Suprapubic skin (tissue), 4 donors: ENCODE data around the gene DSCAM. TPM values are rescaled to one million over a fixed set of nuclear protein-coding genes. Genes with fewer than 3 reads are reported as not detected.

Experiments
- DNase-seq, 2 donors: peaks; one replicate each; pipeline ENCODE4 v3.0.0-alpha.2; 2019; ENCODE audit warnings: low spot score in 2 of 2
- H3K27ac ChIP-seq: fragments of 200-600 bp; sonication (generic); one replicate; pipeline ENCODE4 v1.5.1; 2019
- H3K27me3 ChIP-seq: fragments of 200-600 bp; sonication (generic); one replicate; pipeline ENCODE4 v1.5.1; 2019
- H3K36me3 ChIP-seq: fragments of 200-600 bp; sonication (generic); one replicate; pipeline ENCODE4 v1.5.1; 2019
- H3K4me1 ChIP-seq: fragments of 200-600 bp; sonication (generic); one replicate; pipeline ENCODE4 v1.5.1; 2019
- H3K4me3 ChIP-seq: fragments of 200-600 bp; sonication (generic); one replicate; pipeline ENCODE4 v1.5.1; 2019; ENCODE audit warnings: mild to moderate bottlenecking
- H3K9me3 ChIP-seq: fragments of 200-600 bp; sonication (generic); one replicate; pipeline ENCODE4 v1.5.1; 2019
- EP300 ChIP-seq: sonication (generic); formaldehyde crosslinking; IDR thresholded peaks from one replicate; pipeline ENCODE4 v1.6.1; 2017; ENCODE audit warnings: antibody characterized with exemption
- POLR2A ChIP-seq, 2 donors: fragments of 450-650 bp; IDR thresholded peaks; one replicate each; pipeline ENCODE4 v1.6.1; 2017; ENCODE audit warnings: antibody characterized with exemption in 2 of 2, mild to moderate bottlenecking in 2 of 2, moderate library complexity in 2 of 2
- POLR2AphosphoS5 ChIP-seq, 3 donors: sonication (generic); formaldehyde crosslinking; IDR thresholded peaks; one replicate each; pipeline ENCODE4 v1.6.1; 2017; ENCODE audit warnings: antibody characterized with exemption in 3 of 3
- WGBS: methylation state at CpG from one replicate; pipeline ENCODE4 v1.1.5; 2018; 5-methylcytosine and 5-hydroxymethylcytosine counted together
- total RNA-seq, 4 donors: library from RNA; depleted of rRNA; stranded (reverse); fragments of >200 nt; gene quantifications; one replicate each; pipeline ENCODE4 v1.1.0, GENCODE V29; 2016
- TF ChIP-seq, protein P1 (sequence below), 2 donors: fragments of 200-600 bp in 1 of 2; fragments of 450-650 bp in 1 of 2; sonication (generic) in 1 of 2; IDR thresholded peaks; one replicate each; pipeline ENCODE4 v1.5.1; 2016 to 2019; ENCODE audit warnings: antibody characterized with exemption in 2 of 2, mild to moderate bottlenecking in 1 of 2, moderate library complexity in 1 of 2

Gene DSCAM
- total RNA-seq, 4 donors from 2014 or later = 0.08 TPM; not detected in 3

DNA sequence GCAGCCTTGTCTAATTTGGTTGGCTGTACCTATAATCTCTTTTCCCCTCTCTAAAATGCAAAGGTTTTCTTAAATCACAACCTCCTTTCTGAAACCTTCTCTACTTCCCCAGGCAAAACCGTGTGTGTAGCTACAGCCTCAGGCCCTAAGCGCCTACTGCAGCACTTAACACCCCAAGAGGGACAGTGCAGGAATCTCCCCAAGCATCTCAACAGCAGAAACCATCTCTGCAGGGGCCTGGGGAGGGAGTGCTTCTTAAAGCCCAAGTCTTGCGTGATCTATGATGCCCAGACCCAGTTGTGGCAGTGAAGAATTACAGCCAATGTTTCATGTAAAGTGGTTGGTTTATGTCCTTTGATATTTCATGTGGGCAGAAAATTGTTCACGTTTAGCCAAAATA lies 159.3 kb downstream of the DSCAM start:
- no peak for DNase-seq
- 62% methylated on average over 4 of the region's 4 CpGs for WGBS
- Histone ChIP-seq H3K4me3 (no peak overlapping the region), H3K36me3 (no peaks in the 10 kb centered on the region), H3K4me1 (no peaks in the 10 kb centered on the region), H3K9me3 (peaks cover 6% of the 10 kb centered on the region), H3K27ac (no peak overlapping the region), H3K27me3 (no peaks in the 10 kb centered on the region)
- TF ChIP-seq, protein P1, sequence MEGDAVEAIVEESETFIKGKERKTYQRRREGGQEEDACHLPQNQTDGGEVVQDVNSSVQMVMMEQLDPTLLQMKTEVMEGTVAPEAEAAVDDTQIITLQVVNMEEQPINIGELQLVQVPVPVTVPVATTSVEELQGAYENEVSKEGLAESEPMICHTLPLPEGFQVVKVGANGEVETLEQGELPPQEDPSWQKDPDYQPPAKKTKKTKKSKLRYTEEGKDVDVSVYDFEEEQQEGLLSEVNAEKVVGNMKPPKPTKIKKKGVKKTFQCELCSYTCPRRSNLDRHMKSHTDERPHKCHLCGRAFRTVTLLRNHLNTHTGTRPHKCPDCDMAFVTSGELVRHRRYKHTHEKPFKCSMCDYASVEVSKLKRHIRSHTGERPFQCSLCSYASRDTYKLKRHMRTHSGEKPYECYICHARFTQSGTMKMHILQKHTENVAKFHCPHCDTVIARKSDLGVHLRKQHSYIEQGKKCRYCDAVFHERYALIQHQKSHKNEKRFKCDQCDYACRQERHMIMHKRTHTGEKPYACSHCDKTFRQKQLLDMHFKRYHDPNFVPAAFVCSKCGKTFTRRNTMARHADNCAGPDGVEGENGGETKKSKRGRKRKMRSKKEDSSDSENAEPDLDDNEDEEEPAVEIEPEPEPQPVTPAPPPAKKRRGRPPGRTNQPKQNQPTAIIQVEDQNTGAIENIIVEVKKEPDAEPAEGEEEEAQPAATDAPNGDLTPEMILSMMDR (IDR thresholded peaks at IDR 0.05) = no peak
- no peak for TF ChIP-seq POLR2AphosphoS5 (IDR thresholded peaks at IDR 0.05)
- TF ChIP-seq EP300 = no peak
- no peak for TF ChIP-seq POLR2A (IDR thresholded peaks at IDR 0.05)

DNA sequence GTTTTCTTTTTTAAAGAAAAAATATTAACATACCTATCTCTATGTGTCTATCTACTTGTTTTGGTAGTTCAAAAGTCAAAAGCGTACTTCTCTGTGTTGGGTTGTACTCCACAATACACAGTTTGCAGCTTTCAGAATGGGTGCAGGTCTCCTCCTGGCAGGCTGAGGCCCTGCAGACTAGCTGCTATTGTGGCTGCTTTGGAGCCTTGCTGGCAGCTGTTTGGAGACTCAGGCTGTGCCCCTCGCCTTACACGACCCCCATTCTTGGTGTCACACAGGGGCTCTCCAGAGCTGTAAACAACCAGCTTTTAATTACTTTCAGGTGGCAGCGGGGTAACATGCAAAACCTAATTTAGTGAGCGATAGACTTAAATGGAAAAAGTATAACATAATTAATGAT lies 160.4 kb downstream of the DSCAM start:
- no peaks in the 10 kb centered on the region for H3K27me3 ChIP-seq
- H3K4me1 ChIP-seq = no peaks in the 10 kb centered on the region
- 85% methylated on average over 5 of the region's 5 CpGs for WGBS
- no peaks in the 10 kb centered on the region for H3K36me3 ChIP-seq
- TF ChIP-seq EP300 (no peak), POLR2A (IDR thresholded peaks at IDR 0.05) (no peak), POLR2AphosphoS5 (IDR thresholded peaks at IDR 0.05) (no peak)
- TF ChIP-seq, protein P1 (IDR thresholded peaks at IDR 0.05) = no peak
- H3K9me3 ChIP-seq = peaks cover 6% of the 10 kb centered on the region
- H3K27ac ChIP-seq = no peak overlapping the region
- no peak for DNase-seq
- H3K4me3 ChIP-seq = no peak overlapping the region

DNA sequence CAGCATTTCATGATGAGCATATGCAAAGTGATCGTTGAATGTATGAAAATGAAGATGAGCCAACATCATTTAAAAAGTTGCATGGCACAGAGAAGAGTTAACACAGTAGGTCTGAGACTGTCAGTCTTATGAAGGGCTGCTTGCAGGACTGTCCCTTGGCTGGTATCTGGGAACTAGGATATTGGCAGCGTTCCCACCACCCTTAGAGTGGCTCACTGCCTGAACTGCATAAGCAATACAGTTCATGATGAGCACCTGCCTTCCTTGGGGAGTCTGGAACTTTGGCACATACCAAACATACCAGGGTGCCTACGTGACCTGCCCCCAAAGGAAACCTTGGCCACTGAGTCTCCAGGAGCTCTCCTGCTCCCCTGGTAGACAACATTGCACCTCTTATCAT lies 161.8 kb downstream of the DSCAM start:
- Histone ChIP-seq H3K36me3 (no peaks in the 10 kb centered on the region), H3K4me1 (no peaks in the 10 kb centered on the region), H3K9me3 (peaks cover 6% of the 10 kb centered on the region), H3K4me3 (no peak overlapping the region), H3K27ac (no peak overlapping the region), H3K27me3 (no peaks in the 10 kb centered on the region)
- DNase-seq = no peak
- WGBS = 84% methylated on average over 3 of the region's 3 CpGs
- no peak for TF ChIP-seq EP300
- TF ChIP-seq POLR2A (IDR thresholded peaks at IDR 0.05) = no peak
- no peak for TF ChIP-seq POLR2AphosphoS5 (IDR thresholded peaks at IDR 0.05)
- TF ChIP-seq, protein P1 (IDR thresholded peaks at IDR 0.05) = no peak

DNA sequence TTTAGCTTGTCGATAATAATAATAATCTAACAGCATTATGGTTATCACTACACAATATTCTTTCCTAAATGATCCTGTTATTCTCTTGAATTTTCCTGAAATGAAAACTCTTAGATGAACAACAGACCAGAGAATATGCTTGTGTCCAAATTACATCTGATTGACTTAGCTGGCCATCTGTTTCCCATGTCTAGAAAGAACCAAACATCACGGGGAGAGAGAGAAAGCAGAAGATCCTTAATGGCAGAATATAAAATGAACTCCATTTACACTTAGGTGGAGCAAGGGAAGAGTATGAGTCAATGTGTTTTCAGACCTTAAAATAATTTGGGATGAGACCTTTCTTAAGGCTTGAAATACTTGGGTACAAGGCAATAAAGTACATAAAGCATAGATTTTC lies 162.2 kb downstream of the DSCAM start:
- TF ChIP-seq POLR2AphosphoS5 (IDR thresholded peaks at IDR 0.05) (no peak), EP300 (no peak), POLR2A (IDR thresholded peaks at IDR 0.05) (no peak)
- TF ChIP-seq, protein P1 (IDR thresholded peaks at IDR 0.05) = no peak

DNA sequence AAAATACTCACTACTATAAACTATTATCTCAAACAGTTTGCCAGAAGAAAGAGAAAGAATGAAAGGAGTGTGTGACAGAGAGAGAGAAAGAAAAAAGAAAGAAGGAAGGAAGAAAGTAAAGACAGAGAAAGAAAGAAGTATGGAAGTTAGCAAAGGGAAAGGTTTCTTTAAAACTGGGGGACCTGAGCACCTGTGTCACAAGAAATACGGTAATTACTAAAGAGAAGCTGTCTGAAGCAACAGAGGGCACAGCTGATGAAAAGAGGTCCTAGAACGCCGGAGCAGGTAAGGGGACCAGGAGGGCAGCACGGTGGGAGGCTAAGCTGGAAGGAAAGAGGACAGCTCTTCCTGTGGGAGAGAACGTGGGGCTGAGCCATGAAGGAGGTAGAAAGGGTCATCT lies 163.6 kb downstream of the DSCAM start:
- TF ChIP-seq POLR2AphosphoS5 (IDR thresholded peaks at IDR 0.05) = no peak
- WGBS = 81% methylated on average over 5 of the region's 5 CpGs
- Histone ChIP-seq H3K27me3 (no peaks in the 10 kb centered on the region), H3K27ac (no peak overlapping the region), H3K36me3 (no peaks in the 10 kb centered on the region), H3K4me3 (no peak overlapping the region), H3K9me3 (peaks cover 6% of the 10 kb centered on the region), H3K4me1 (no peaks in the 10 kb centered on the region)
- DNase-seq = no peak

More for the DNA sequence above, 162.2 kb downstream of the DSCAM start:
- 80% methylated on average over 2 of the region's 2 CpGs for WGBS
- DNase-seq = no peak
- H3K9me3 ChIP-seq = peaks cover 6% of the 10 kb centered on the region
- no peaks in the 10 kb centered on the region for H3K36me3 ChIP-seq
- no peak overlapping the region for H3K27ac ChIP-seq
- H3K4me1 ChIP-seq = no peaks in the 10 kb centered on the region
- no peak overlapping the region for H3K4me3 ChIP-seq
- no peaks in the 10 kb centered on the region for H3K27me3 ChIP-seq
